H1 (cell line): ENCODE measurements around the gene DNAJC6. TPM values are rescaled to one million over a fixed set of nuclear protein-coding genes. Genes with fewer than 3 reads are reported as not detected.

ENCODE experiments used
- CEBPB ChIP-seq: IDR thresholded peaks from 2 replicates; pipeline ENCODE4 v1.6.1; 2012; ENCODE audit warnings: low read depth, low read length
- CTBP2 ChIP-seq: IDR thresholded peaks from 2 replicates; pipeline ENCODE4 v1.7.0; 2011; ENCODE audit warnings: borderline replicate concordance, mild to moderate bottlenecking, moderate library complexity, mixed read lengths, low read length; ENCODE audit not compliant: insufficient read depth, insufficient read length
- EGR1 ChIP-seq: IDR thresholded peaks from 2 replicates; pipeline ENCODE4 v1.6.1; 2011; ENCODE audit warnings: low read depth, low read length, borderline replicate concordance
- GABPA ChIP-seq: IDR thresholded peaks from 2 replicates; pipeline ENCODE4 v1.6.1; 2011; ENCODE audit warnings: mild to moderate bottlenecking, low read length, moderate library complexity, borderline replicate concordance; ENCODE audit not compliant: insufficient read depth
- GTF2F1 ChIP-seq: IDR thresholded peaks from 2 replicates; pipeline ENCODE4 v1.6.1; 2012; ENCODE audit warnings: low read depth, low read length, improper control_type of control experiment, borderline replicate concordance
- JUND ChIP-seq: IDR thresholded peaks from 2 replicates; pipeline ENCODE4 v1.6.1; 2011; ENCODE audit warnings: mild to moderate bottlenecking, improper control_type of control experiment, low read length
- POLR2AphosphoS5 ChIP-seq: IDR thresholded peaks from 2 replicates; pipeline ENCODE4 v1.6.1; 2011; ENCODE audit warnings: low read depth, low read length
- TBP ChIP-seq: IDR thresholded peaks from 2 replicates; pipeline ENCODE4 v1.6.1; 2011; ENCODE audit warnings: low read depth, low read length, improper control_type of control experiment
- polyA plus RNA-seq, 7 experiments: library from polyadenylated mRNA; depleted of rRNA in 3 of 7; stranded (reverse) in 5 of 7; unstranded in 2 of 7; fragments of >200 nt in 5 of 7; fragments of 200-250 nt in 2 of 7; gene quantifications; 1 replicate in 5 of 7; 2 replicates in 1 of 7; 4 replicates in 1 of 7; pipeline versions ENCODE4 v1.2.1 to v1.2.3, GENCODE V29; 2011 to 2013; ENCODE audit warnings: missing spikeins in 2 of 7, mixed read lengths in 2 of 7
- total RNA-seq: library from RNA; stranded (reverse); fragmentation: NEBNext Ultra II Directional; extraction: Animal tissue kit (Norgen Biotek cat#: 25700); gene quantifications from 2 replicates; pipeline ENCODE4 v1.2.1, GENCODE V29; 2021
- TF ChIP-seq, protein P1 (sequence below), 3 experiments: IDR thresholded peaks; 1 replicate in 2 of 3; 2 replicates in 1 of 3; pipeline versions ENCODE4 v1.5.1 to v1.6.1; 2011; ENCODE audit warnings: low read length in 3 of 3, mild to moderate bottlenecking in 3 of 3, inconsistent platforms in 2 of 3, low read depth in 1 of 3, moderate library complexity in 1 of 3; ENCODE audit not compliant: insufficient read depth in 1 of 3; ENCODE audit errors: control extremely low read depth in 1 of 3

Gene DNAJC6
- total and polyA plus RNA-seq, 2 of the 8 experiments (the other 6 are each of a cell fraction or from before 2014, with no cell fraction given) = 1.6 to 3.0 TPM

DNA sequence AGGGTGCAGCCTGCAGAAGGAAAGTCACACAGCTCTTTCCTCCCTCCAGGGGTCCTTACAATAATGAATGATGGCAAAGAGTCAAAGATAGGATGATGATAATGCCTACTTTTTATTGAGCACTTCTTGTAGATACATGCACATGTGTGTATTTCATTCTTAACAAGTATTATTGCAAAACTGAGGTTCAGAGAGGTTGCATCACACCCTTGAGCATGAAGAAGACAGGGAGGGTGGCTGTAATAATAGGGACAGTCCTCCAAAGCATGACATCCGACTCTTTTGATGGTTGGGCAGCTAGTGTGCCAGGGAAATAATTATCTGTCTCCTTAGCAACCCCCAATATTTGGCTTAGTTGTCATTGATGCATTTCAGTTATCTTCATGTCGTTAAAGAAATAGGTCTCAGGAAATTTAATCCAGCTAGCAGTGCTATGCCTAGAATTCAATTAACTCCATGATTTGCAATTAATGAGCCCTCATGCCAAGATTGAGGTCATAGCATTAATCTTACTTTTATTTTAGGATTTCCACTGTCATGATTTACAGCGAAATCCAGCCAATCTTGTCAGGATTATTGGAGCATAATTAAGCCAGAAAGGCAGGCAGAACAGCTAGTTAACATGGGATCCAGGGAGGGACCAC is 35.0 kb downstream of the DNAJC6 start (continued):
- TF ChIP-seq, protein P1, sequence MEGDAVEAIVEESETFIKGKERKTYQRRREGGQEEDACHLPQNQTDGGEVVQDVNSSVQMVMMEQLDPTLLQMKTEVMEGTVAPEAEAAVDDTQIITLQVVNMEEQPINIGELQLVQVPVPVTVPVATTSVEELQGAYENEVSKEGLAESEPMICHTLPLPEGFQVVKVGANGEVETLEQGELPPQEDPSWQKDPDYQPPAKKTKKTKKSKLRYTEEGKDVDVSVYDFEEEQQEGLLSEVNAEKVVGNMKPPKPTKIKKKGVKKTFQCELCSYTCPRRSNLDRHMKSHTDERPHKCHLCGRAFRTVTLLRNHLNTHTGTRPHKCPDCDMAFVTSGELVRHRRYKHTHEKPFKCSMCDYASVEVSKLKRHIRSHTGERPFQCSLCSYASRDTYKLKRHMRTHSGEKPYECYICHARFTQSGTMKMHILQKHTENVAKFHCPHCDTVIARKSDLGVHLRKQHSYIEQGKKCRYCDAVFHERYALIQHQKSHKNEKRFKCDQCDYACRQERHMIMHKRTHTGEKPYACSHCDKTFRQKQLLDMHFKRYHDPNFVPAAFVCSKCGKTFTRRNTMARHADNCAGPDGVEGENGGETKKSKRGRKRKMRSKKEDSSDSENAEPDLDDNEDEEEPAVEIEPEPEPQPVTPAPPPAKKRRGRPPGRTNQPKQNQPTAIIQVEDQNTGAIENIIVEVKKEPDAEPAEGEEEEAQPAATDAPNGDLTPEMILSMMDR (IDR thresholded peaks at IDR 0.05; ENCODE audit: control extremely low read depth in 1 of 3, insufficient read depth in 1 of 3, low read depth in 1 of 3, low read length in 3 of 3) = no peak
- TF ChIP-seq CTBP2 (no peak), GABPA (no peak), GTF2F1 (no peak), CEBPB (no peak), EGR1 (no peak), POLR2AphosphoS5 (no peak), JUND (no peak), TBP (no peak)
